GM18519 (cell line): Measurements from ENCODE around the gene MXRA7.
A peak's percentile ranks its signal among the peaks of the same experiment; 100 is the strongest.
"Not testable (repeated sequence)": the region's sequence is repeated elsewhere in the genome, so short reads cannot be mapped to it uniquely, and the experiment has no call there.

ENCODE experiments used
- ATAC-seq: cut with Tn5 transposase; IDR thresholded peaks from one replicate; pipeline ENCODE4 v1.9.1; 2021; ENCODE audit warnings: mild to moderate bottlenecking, moderate library complexity; ENCODE audit not compliant: unreplicated experiment, low FRiP score

MXRA7 gene, protein sequence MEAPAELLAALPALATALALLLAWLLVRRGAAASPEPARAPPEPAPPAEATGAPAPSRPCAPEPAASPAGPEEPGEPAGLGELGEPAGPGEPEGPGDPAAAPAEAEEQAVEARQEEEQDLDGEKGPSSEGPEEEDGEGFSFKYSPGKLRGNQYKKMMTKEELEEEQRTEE

DNA sequence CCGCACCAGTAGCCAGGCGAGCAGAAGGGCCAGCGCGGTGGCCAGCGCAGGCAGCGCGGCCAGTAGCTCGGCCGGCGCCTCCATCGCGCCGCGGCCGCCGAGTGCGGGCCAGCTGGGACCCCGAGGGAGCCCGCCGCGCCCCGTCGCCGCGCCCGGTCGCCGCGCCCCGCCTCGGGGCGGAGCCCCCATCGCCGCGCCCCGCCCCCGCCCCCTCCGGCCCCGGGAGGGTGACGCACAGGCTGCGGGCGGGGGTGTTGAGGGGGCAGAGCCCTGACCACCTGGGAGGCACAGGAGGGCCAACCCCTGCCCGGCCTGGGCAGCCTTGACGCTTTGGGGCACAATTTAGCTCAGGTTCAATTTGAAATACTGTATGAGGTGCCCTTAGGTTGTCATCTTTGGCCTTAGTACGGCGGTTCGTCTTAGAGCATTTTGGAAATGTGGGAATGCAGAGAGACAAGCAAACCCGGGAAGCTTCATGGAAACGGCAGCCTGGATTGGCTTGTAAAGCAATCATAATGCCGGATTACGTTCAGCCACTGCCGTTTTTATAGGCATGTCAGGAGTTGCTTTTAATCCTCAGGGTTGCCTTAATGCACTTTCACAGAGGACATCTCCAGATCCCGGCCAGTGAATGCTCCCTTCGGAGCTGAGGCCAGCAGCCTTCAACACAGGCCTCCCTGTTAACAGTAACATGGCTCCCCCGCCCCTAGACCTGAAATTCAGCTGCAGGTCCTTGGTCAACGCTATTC lies at the start of gene MXRA7:
TSS of gene MXRA7 (minus strand) at position 103 of the 749 bp plus-strand sequence. CDS start at position 84, 19 bp downstream.
- no peak for ATAC-seq

DNA sequence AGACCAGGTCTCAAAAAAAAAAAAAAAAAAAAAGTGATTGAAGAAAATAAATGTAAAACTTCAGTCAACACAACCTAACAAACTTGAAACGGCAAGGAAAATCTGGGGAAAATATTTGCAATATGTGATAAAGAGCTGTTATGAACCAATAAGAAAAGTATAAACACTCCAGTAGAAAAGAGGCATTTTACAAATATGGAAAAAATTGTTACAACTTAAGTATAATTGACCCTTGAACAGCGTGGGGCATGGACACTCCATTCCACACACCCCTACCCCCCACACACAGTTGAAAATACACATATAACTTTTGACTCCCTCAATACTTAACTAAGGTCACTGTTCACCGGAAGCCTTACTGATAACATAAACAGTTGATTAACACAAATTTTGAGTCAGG lies 47.8 kb upstream of the MXRA7 start:
- ATAC-seq = no peak

DNA sequence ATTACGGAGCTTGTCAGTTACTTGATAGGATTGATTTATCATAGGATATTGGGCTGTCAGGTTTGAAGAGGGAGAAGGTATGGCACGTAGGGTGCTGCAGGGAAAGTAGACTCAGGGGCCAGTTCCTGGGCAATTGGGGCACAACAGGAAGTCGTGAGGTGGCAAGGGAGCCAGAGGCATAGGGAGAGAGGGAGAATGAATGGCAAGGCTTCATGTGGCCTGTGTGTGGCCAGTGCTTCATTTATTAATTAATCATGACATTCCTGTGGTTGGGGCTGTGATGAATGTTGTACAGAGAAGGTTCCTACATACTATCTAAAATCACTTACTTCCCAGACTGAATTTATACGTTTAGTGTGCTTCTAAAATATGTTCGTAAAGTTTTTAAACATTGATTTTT lies 46.5 kb upstream of the MXRA7 start:
- no peak for ATAC-seq

DNA sequence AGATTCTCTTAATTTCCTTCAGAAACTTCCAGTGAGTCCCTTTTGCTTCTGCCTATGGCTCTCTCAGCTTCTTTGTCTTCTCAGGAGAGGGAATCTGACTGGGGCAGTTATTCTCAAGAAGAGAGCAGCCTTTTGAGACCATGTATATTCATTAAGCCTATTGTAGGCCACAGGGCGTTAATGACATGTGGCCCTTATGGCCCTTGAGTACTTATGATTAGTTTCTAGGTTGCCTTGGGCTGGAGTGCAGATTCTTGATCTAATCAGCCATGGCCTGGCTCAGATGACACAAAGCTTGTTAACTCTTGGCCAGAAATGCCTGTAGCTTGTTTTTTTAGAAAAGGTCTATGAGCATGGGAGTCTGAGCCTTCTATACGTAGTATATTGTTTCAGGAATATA lies 44.5 kb upstream of the MXRA7 start:
- ATAC-seq = no peak

DNA sequence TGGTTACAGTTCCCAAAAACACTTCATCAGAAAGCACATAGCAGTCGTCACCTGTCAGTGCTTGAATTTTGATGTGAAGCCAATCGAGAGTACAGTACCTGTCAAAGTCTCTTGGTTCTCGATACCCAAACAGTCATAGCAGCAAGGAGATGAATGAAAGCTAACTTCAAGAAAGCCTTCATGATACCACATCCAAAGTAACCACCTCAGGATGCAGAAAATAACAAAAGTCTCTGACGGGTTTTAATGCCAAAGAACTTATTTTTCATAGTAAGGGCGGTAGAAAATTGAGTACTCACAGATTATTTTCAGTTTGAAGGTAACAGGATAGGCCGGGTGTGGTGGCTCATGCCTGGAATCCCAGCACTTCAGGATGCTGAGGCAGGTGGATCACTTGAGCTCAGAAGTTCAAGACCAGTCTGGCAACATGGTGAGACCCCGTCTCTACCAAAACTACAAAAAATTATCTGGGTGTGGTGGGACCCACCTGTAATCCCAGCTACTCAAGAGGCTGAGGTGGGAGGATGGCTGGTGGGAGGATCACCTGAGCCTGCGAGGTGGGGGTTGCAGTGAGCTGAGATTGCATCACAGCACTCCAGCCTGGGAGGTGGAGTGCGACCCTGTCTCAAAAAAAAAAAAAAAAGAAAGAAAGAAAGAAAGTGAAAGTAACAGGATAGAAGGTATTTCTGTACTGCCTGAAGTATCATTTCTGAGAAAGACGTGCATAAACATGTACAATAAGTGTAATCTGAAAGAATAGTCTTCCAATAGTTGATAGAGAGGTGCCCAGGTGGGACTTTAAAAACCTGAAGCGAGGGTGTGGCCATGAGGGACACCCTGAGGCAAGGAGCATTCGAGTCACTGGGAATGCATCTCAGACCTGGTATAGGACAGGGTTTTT lies 42.5 kb upstream of the MXRA7 start:
- no peak for ATAC-seq

DNA sequence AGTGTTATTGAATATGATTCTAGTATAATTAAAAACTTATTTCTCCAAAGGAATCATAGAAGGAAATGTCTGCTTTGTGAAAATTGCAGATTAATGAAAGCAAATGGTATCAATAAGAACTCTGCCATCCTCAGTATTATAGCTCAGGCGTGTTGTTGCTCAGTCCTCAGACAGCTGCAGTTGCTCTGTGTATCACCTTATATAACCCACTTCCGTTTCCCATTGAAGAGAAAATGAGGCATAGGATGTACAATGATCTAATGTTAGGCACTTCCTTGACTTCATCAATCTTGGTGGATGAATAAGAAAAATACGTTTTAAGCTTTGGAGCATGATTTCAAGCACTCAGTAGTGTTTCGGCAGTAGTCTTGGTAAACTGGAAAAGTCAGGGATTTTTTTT lies 41.2 kb upstream of the MXRA7 start:
- no peak for ATAC-seq

DNA sequence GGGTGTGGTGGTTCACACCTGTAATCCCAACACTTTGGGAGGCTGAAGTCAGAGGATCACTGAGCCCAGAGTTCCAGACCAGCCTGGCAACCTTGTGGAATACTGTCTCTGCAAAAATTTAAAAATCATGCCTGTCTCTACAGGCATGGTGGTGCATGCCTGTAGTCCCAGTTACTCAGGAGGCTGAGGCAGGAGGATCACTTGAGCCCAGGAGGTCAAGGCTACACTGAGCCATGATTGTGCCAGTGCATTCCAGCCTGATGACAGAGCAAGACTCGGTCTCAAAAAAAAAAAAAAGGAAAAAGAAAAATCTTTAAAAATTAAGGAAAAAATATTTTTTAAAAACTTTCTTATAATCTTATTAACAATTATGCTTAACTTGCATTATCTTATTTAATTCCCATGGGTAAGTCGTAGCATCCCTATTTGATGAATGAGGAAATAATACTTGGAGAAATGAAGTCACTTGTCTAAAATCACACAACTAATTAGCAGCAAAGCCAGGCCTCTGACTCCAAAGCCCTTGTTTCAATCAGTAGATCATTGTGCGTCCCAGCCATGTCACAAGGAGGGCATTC lies 40.7 kb upstream of the MXRA7 start:
- no peak for ATAC-seq

DNA sequence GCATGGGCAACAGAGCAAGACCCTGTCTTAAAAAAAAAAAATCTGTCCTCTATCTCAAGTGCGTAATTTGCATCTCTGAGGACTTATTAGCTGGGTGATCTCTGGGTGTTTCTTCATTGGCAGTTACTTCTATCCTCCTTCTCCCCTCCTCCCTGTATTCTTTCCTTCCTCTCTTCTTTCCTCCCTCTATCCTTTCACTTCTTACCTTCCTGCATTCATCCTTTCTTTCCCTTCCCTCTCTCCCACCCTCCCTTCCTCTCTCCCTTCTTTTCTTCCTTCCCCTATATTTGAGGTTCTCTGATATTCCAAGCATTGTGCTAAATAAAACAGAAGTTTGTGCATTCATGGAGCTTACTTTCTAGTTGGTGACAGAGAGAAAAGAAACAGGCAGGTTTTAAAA lies 37.9 kb upstream of the MXRA7 start:
- no peak for ATAC-seq

DNA sequence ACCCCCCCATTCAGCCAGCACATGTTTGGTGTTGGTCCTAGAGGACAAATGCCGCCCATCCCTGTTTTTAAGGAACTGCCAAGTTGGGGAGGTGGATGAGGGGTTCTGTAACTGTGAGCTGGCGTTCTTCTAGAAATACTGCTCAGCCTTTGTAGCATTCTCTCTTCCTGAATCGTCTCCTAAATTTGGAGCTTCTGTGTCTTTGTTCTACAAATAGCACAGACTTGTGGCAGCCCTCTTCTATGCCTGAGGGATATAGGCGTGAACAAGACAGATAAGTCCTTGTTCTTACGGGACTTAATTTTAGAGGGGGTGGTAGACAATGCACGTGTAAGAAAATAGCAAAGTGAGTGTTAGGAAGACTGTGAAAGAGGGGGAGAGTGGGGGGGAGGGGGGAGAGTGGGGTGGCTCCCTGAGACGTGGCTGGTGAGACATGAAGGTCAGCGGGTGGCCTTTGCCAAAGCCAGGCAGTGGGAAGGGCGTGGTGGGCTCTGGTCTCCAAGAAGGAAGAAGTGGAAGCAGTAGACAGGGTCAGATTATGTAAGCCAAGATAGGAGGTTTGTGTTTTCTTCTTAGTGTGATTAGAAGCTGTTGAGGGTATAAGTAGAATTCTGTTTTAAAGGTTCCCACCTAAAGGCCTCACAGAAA lies 37.1 kb upstream of the MXRA7 start:
- no peak for ATAC-seq

DNA sequence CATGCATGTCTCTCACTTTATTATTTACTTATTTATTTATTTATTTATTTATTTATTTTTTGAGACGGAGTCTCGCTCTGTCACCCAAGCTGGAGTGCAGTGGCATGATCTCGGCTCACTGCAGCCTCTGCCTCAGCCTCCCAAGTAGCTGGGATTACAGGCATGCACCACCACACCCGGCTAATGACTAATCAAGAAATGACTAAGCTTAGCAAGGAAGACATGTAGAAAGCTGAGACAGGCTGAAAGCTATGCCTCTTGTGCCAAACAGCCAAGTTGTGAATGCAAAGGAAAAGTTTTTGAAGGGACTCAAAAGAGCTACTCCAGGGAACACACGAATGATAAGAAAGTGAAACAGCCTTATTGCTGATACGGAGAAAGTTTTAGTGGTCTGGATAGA lies 35.0 kb upstream of the MXRA7 start:
- ATAC-seq = not testable (repeated sequence)

DNA sequence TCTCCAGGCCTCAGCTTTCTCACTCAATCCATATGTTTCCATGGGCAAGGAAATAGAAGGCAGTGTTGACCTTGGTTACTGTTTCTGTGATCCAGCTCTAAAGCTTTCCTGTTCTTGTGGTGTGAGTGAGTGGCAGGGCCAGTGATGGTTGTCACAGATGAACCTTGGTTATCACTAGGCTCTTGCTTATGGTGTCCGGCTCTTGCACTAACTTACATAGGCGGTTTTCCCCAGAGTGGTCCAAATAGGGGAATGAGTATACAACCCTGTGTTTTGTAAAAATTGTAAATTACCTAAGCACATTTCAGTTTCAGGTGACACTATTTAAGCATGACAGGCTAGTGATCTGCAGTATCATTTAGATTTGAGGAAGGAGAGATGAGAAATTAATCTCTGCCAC lies 34.0 kb upstream of the MXRA7 start:
- no peak for ATAC-seq

DNA sequence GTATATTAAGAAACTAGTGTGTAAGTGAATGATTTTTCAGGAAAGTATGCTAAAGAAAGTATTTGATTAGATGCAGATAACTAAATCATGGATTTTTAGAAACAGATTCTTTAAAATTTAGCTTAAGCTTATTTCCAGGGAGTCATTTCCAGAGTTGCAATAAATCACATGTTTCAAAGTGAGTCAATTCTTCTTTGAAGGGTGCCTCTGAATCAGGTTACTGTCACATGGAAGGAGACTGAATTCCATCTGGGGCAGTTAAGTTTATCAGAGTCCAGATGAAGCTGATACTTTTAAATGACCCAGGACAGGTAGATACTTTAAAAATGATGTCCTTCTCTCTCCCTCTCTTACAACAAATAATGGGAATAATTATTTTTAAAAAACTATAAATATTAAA lies 32.2 kb upstream of the MXRA7 start:
- no peak for ATAC-seq

DNA sequence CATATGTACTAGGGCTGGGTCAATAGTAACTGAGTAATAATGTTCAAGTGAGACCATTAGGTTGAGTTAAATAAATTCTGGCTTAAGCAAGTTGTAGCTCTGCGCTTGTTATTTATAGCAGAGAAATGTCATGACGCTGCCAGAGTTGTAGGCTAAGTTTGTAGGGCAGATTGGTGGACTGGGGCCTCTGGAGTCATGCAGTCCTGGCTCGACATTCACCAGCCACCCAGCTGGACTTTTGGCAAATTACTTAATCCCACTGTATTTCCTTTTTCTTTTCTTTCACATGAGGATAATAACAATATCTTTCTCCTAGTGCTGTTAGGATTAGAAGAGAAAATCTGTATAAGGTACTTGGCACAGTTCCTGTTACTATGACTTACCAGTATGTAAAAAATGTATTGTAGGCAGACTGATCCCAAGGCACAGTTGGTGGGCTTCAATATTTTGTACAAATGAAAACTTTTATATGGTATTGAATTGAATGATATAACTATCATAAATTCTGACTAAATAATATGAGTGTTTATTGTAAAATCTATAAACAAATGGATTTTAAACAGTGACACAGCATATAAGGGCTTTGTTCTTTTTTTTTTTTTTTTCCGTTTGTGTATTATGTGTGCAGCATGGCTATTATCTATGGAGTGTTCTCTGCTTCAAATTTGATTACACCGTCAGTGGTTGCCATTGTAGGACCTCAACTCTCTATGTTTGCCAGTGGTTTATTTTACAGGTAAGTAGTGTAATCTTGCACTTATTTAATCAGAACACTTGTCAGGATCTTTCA lies 29.8 kb upstream of the MXRA7 start:
- ATAC-seq = no peak

DNA sequence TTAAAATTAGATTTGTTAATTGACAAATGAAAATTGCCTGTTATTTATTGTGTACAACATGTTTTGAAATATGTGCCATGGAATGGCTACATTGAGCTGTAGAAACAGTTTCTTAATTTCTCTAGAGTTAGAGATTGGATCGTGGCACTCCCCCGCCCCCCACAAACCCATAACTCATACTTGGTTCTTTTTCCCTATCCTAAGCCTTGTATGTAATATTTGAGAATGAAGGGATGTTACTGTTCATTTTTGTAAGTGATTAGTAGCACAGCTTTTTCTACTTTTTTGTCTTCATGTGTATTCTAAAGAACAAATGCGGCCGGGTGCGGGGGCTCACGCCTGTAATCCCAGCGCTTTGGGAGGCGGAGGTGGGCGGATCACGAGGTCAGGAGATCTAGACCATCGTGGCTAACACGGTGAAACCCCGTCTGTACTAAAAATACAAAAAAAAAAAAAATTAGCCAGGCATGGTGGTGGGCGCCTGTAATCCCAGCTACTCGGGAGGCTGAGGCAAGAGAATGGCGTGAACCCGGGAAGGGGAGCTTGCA lies 28.9 kb upstream of the MXRA7 start:
- not testable (repeated sequence) for ATAC-seq

DNA sequence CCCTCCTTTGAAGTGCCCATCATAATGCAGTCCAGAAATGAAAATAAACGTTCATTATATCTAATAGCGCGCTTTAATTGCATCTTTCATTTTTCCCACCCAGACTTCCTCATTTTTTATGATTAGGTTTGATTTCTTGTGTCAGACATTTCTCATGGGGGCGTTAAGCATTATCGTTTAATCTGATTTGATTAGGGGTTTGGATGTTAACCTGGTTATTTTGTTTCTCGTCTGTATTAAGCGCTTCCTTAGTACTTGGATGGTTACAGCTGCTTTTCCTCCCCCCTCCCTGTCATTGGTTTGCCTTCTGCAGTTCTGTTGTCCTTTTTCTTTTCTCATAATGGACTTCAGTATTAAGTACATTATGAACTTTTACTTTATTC lies 27.7 kb upstream of the MXRA7 start:
- ATAC-seq = no peak

DNA sequence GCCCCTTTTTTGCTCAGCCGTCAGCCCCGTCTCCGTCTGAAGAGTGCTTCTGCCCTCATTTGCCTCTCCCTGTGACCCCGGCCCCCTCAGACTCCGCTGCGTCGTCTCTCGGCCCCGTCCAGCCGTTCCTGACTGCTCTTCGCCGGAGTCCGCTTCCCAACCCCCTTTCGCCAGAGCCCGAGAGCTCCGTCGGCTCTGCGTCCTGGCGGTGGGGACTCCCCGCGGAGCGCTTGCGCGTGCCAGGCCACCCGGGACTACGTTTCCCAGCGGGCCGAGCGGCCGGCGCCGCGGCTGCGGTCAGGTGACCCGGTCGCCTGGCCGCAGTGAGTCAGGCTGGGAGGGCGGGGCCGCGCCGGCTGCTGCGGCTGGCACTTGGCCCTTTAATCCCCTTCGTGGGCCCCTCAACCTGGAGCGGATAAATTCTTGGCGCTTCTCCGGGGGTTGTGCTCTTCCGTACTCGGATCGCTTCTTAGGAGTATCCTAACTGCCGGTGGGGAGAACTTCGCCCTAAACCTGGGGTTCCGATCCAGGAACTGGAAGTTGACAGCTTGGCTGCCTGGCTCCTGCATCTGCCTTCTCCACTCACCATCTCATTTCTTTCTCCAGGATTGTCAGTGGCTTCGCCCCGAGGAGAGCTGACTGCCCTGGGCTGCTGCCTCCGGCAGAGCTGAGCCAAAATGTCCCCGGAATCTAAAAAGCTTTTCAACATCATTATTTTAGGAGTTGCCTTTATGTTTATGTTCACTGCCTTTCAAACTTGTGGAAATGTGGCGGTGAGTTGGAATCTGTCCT lies 27.1 kb upstream of the MXRA7 start, which contains the start of gene MFSD11:
TSS of gene MFSD11 (plus strand) at position 444 of the 792 bp plus-strand sequence. CDS start at position 678, 234 bp downstream.
- ATAC-seq = peak; percentile 34

DNA sequence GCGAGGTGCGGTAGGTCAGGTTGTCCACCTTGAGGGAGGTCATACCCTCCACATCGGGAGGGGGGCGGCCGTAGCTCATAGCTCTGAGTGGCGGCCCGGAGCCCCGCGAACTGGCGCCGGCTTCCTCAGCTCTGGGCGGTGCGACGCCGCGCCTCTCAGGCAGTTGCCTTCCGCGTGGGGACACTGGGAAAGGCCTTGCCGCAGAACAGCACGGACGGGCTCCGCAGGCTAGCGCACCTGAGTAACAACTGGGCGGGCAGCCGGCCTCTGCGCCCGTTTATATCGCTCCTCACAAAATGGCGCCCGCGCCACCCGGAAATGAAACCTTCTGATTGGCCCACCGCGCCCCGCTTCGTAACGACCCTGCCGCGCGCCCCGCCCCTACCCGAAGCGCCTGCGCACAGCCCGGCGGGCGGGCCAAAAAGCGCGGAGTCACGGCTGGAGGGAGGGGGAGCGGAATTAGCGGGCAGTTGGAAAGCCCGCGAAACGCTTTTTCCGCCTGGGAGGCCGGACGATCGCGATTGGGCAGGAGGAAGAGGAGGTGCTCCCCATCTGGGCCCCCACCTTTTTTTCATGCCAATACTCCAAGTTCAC lies 26.4 kb upstream of the MXRA7 start, which contains the start of gene SRSF2:
TSS of gene SRSF2 (minus strand) at position 250 of the 594 bp plus-strand sequence. CDS start at position 79, 171 bp downstream.
- ATAC-seq = peak; percentile 41
